Renal pelvis (tissue), 4 donors: ENCODE measurements around the gene PPARD. TPM values are rescaled to one million over a fixed set of nuclear protein-coding genes. Genes with fewer than 3 reads are reported as not detected.

ENCODE experiments used
- DNase-seq: peaks from one replicate; pipeline ENCODE4 v3.0.0-alpha.2; 2013
- polyA plus RNA-seq, 3 donors: library from polyadenylated mRNA; unstranded; fragments of 120-200 nt; gene quantifications; one replicate each; pipeline ENCODE4 v1.2.1, GENCODE V29; 2013; ENCODE audit not compliant: insufficient read length in 3 of 3

PPARD gene
- polyA plus RNA-seq, 3 donors: 25.8 to 28.7 (median 27.8) TPM

- no peak for DNase-seq
Observed at GRCh38 chr6:35468980-35469750, 126.8 kb downstream of the PPARD start.

GRCh38 chr6:35469751-35470662, 127.6 kb downstream of the PPARD start:
- no peak for DNase-seq

- DNase-seq: no peak
Observed at GRCh38 chr6:35470663-35471120, 128.3 kb downstream of the PPARD start.

GRCh38 chr6:35471836-35472345, 129.5 kb downstream of the PPARD start:
- DNase-seq: no peak

- DNase-seq: no peak
Observed at GRCh38 chr6:35473075-35473849, 130.9 kb downstream of the PPARD start.

GRCh38 chr6:35473850-35474130, 131.4 kb downstream of the PPARD start:
- no peak for DNase-seq

- DNase-seq: no peak
Observed at GRCh38 chr6:35474131-35474941, 132.0 kb downstream of the PPARD start.

- no peak for DNase-seq
Observed at GRCh38 chr6:35474942-35475570, 132.7 kb downstream of the PPARD start.

GRCh38 chr6:35475573-35475972, 133.2 kb downstream of the PPARD start:
- no peak for DNase-seq

GRCh38 chr6:35476004-35476403, 133.6 kb downstream of the PPARD start:
- no peak for DNase-seq

- DNase-seq: no peak
Observed at GRCh38 chr6:35477028-35477427, 134.7 kb downstream of the PPARD start.

Other genes with a start within 250 kb of the PPARD start
- gene TCP11, start 201.2 kb upstream of the PPARD start, polyA plus RNA-seq: 1 to 10 TPM; 2.0 to 3.2 (median 2.2) TPM
- gene SCUBE3, start 128.6 kb upstream of the PPARD start, polyA plus RNA-seq: 10 to 100 TPM; 44.7 to 62.8 (median 55.7) TPM
- 10 to 100 TPM; 47.7 to 69.0 (median 64.2) TPM for gene ZNF76, start 82.8 kb upstream of the PPARD start, polyA plus RNA-seq
- gene DEF6, start 44.7 kb upstream of the PPARD start, polyA plus RNA-seq: 1 to 10 TPM; 4.5 to 5.7 (median 4.7) TPM
- gene FANCE, start 109.8 kb downstream of the PPARD start, polyA plus RNA-seq: 10 to 100 TPM in 2 of 3 donors, 1 to 10 TPM in 1; 9.7 to 10.8 (median 10.6) TPM
- 1,000 to 10,000 TPM; 1,930 to 2,148 (median 1,961) TPM for gene RPL10A, start 125.8 kb downstream of the PPARD start, polyA plus RNA-seq
- 10 to 100 TPM; 52.8 to 62.5 (median 53.0) TPM for gene TEAD3, start 154.5 kb downstream of the PPARD start, polyA plus RNA-seq
- gene TULP1, start 170.3 kb downstream of the PPARD start, polyA plus RNA-seq: 1 to 10 TPM; 1.7 to 4.2 (median 3.4) TPM